NCI-H748 treated with DMSO at 0.1 percent for 48 hours (cell line): ENCODE measurements around the gene ANKRD37.

ENCODE experiments used
- DNase-seq: peaks from one replicate; lab custom pipeline; 2025; lab: John Stamatoyannopoulos, UW

The ANKRD37 gene

GRCh38 chr4:185421366-185422124, 24.9 kb downstream of the ANKRD37 start:
- DNase-seq: no peak

DNA sequence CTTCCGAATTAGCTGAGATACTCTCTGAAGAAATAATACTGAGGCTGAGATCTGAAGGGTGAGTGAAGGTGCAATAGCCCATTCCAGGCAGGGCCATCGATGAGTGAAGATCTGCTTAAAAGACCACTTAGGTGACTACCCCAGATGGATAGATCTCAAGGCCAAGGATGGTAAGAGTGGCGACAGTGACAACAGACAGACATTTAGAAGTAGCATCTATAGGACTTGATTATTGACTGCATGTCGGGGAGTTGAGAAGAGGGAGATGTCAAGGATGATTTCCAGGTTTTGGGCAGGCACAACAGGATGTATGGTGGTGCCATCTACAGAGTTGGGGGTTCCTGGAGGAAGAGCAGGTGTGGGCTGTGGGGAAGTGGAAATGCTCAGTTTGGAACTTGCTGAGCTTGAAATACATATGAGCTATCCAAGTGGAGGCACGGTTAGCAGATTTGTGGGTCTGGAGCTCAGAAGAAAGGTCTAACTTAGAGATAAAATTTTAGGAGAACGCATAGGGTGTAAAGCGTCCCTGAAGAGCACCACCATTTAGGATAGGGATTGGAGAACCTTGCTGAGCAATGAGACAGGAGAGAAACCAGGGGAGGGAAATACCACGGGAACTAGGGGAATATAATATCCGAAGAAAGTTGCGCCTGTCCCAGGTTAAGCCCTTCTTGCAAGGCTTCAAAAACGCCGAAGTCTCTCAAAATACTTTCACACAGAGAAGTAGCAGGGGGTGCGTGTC, 28.4 kb downstream of the ANKRD37 start:
- DNase-seq: no peak

DNA sequence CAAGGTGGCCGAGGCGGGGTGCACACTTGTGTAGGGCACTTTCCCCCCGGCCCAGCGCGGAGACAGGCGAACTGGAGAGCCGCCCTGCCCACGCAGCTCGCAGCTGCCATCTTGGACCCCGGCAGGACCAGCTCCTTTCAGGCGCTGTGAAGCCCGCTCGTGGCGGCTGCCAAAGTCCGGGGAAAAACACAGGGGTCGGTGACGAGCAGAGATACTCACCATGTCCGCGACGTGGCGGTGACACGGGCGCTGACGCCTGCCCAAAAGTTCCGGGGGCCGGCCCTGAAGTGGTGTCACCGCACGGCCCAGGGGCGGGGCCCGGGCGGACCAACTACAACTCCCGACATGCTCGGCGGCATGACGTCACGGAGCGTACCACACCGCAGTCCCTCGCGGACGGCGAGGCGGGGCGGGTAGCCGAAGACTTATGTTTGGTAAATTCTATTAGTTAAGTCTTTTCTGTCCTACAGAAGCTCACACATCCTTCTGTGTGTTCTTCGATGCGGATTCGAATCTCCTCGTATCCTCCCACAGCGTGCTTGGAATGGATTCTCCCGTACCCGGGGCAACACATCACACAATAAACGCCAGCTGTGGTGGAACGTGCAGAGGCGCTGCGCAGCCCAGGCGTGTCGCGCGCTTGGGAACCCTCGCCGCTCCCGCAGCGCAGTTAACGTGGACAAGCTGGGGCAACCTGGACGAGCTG, 29.2 kb downstream of the ANKRD37 start, which contains the start of gene UFSP2:
Gene UFSP2 (minus strand): TSS at position 318 of the 706 bp plus-strand sequence. CDS start 96 bp downstream, at position 222.
- peak; percentile 55 for DNase-seq

DNA sequence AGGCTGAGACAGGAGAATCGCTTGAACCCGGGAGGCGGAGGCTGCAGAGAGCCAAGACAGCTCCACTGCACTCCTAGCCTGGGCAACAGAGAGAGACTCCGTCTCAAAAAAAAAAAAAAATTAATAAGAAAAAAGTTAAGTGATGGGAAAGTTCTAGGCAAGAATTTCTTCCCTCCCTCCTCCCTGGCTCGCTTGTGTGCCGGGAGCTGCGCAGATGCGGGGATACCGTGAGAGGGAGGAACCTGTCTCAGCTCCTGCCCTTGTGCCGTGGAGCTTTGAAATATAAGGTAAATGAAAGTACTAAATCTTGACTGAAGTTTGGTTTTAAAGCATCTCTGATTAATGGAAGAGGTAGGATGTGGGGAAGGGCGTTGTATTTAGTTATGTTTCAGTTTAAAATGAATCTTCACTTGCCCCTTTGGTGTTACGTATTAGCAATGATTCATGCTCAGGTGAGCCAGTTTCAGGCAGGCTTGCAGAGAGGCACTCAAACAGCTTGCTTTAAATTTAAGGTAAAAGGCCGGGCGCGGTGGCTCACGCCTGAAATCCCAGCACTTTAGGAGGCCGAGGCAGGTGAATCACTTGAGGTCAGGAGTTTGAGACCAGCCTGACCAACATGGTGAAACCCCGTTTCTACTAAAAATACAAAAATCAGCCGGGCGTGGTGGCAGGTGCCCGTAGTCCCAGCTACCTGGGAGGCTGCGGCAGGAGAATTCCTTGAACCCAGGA, 30.5 kb downstream of the ANKRD37 start:
- no peak for DNase-seq

DNA sequence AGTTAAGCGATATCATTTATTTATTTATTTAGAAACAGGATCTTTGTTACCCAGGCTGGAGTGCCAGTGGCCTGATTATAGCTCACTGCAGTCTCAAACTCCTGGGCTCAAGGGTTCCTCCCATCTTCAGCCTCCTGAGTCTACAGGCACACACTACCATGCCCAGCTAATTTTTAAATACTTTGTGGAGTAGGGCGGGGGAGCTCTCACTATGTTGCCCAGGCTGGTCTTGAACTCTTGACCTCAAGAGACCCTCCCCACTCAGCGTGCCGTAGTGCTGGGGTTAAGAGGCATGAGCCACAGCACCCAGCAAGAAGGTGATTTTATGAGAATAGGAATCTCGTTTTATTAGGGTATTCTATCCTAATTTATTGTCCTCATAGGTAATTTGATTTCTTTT, 33.0 kb downstream of the ANKRD37 start:
- no peak for DNase-seq

DNA sequence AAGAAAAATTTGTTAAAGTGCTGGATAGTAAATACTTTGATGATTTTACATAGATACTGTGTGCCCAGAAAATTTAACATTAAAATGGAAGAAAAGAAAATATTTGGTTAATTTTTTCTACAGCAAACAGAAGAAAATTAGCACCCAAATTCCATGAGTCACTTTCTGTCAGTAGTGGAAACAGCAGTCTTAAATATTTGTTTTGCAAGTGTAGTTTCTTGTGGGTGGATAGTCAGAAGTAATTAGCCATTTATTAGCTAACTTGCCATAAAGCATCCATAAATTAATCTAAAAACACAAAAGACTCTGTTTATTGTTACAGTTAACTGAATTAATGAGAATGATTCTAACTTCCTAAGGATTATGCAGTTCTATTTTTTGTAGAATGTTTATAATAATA, 38.8 kb downstream of the ANKRD37 start:
- no peak for DNase-seq

DNA sequence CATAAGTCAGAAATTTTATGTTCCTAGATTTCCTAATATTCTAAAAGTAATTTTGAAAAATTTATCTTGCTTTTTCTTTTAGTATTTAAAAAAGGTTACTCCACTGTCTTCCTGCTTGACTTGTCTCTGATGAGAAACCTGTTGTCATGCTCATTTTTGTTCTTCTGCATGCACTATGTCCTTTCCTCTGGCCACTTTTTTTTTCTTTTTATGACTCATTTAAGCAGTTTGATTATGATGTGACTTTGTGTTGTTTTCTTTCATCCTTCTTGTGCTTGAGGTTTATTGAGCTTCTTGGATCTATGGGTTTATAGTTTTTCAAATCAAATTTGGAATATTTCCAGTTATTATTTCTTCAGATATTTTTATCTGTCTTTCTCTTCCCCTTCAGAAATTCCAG, 41.2 kb downstream of the ANKRD37 start:
- DNase-seq: no peak

DNA sequence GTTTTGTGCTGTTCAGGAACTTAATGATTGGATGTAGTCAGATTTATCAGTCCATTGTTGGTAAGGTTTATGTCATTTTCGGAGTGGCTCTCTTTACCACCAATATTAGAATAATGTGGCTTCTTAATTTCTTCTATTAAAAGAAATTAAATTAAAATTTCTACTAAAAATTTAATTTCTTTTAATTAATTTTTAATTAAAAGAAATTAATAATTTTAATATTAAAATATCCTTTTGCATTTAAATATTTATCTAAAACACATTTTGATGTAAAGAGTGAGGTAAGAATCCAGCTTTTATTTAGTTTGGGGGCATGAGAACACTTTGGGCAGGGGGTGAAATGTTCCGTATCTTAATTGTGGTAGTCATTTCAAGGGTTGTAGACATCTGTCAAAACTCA, 44.8 kb downstream of the ANKRD37 start:
- DNase-seq: no peak

GRCh38 chr4:185445209-185445608, 48.6 kb downstream of the ANKRD37 start:
- no peak for DNase-seq
